Stimulated activated memory B cell treated with anti-CD40 and anti-IgM and Interleukin-4, amounts not matched to agents 10 μg/mL and 1 μg/mL and 100 μg/mL, for 72 hours (primary cell): ENCODE data around the gene WNT6.

Source experiments
- ATAC-seq: fragments of 150-1000 bp; cut with Tn5 transposase; 2 replicates; pipeline ENCODE4 v1.10.0; 2021
- H3K27ac Mint-ChIP-seq: one replicate; pipeline ENCODE4 v1.8.0; 2022; ENCODE audit warnings: mild to moderate bottlenecking, mixed read lengths
- H3K27me3 Mint-ChIP-seq: one replicate; pipeline ENCODE4 v1.8.0; 2022; ENCODE audit warnings: mixed read lengths
- H3K36me3 Mint-ChIP-seq: one replicate; pipeline ENCODE4 v1.8.0; 2022; ENCODE audit warnings: mixed read lengths
- H3K4me1 Mint-ChIP-seq: one replicate; pipeline ENCODE4 v1.8.0; 2022; ENCODE audit warnings: mixed read lengths
- H3K4me3 Mint-ChIP-seq: one replicate; pipeline ENCODE4 v1.8.0; 2022; ENCODE audit warnings: mild to moderate bottlenecking, moderate library complexity, mixed read lengths
- H3K9me3 Mint-ChIP-seq: one replicate; pipeline ENCODE4 v1.8.0; 2022; ENCODE audit warnings: mixed read lengths

The WNT6 gene

DNA sequence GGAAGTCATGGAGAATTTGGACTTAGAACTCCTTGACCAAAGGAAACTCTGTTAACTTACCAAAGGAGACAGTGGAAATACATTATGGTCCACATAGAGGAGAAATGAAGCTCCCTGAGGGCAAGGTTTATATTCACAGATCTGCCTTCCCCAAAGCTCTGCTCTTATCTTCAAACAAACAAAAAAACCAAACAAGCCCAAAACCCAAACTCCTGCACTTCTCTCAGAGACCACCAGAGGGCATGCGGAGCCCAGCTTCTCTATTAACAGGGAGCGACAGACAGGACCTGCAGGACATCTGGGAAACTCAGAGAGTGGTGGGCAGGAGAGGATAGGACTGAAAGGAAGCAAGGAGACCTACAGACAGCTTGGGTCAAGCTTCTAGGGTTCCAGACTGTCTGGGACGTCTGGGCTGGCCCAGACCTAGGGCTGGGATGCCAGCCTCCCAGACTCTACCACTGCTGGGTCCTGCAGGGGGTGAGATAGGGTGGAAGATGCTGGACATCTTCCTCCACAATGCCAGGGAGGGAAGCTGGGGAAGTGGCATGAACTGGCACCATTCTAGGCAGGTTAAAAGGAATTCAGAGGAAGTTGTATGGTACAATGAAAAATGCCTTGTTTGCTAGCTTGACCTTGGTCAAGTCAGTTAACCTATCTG lies 17.1 kb downstream of the WNT6 start:
- Mint-ChIP-seq H3K27me3 (peaks cover 28% of the 10 kb centered on the region), H3K9me3 (no peaks in the 10 kb centered on the region), H3K4me3 (no peak overlapping the region), H3K4me1 (peaks cover 53% of the 10 kb centered on the region), H3K27ac (no peak overlapping the region), H3K36me3 (no peaks in the 10 kb centered on the region)
- no peak for ATAC-seq

GRCh38 chr2:218877331-218877730 lies 17.7 kb downstream of the WNT6 start:
- H3K36me3 Mint-ChIP-seq: no peaks in the 10 kb centered on the region
- no peak overlapping the region for H3K4me3 Mint-ChIP-seq
- H3K27me3 Mint-ChIP-seq: peaks cover 21% of the 10 kb centered on the region
- peaks cover 53% of the 10 kb centered on the region for H3K4me1 Mint-ChIP-seq
- no peaks in the 10 kb centered on the region for H3K9me3 Mint-ChIP-seq
- no peak overlapping the region for H3K27ac Mint-ChIP-seq
- ATAC-seq: no peak

GRCh38 chr2:218877891-218878290 lies 18.3 kb downstream of the WNT6 start:
- H3K27ac Mint-ChIP-seq: no peak overlapping the region
- peaks cover 16% of the 10 kb centered on the region for H3K27me3 Mint-ChIP-seq

DNA sequence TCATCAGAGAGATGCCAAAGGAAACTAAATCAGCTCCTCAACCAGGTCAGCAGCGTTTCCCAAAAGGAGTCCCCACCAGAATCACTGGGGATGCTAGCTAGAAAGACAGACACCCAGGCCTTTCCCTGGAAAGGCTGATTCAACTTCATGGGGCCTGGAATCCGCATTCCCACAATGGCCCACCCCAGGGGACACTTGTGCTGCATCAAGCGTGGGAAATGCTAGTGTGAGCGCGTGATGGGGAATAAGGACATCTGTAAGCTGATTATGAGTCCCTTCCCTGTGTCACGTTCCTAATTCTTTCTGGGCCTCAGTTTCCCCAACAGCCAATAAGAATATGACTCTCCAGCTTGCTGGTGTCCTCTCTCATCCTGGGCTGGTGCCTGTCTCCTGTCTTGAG lies 18.9 kb downstream of the WNT6 start:
- Mint-ChIP-seq H3K27me3 (peaks cover 10% of the 10 kb centered on the region), H3K4me3 (no peak overlapping the region), H3K4me1 (peaks cover 52% of the 10 kb centered on the region), H3K9me3 (no peaks in the 10 kb centered on the region), H3K36me3 (no peaks in the 10 kb centered on the region), H3K27ac (no peak overlapping the region)
- no peak for ATAC-seq

More at GRCh38 chr2:218877891-218878290, 18.3 kb downstream of the WNT6 start:
- Mint-ChIP-seq H3K4me3 (no peak overlapping the region), H3K36me3 (no peaks in the 10 kb centered on the region), H3K4me1 (peaks cover 53% of the 10 kb centered on the region), H3K9me3 (no peaks in the 10 kb centered on the region)
- ATAC-seq: no peak

DNA sequence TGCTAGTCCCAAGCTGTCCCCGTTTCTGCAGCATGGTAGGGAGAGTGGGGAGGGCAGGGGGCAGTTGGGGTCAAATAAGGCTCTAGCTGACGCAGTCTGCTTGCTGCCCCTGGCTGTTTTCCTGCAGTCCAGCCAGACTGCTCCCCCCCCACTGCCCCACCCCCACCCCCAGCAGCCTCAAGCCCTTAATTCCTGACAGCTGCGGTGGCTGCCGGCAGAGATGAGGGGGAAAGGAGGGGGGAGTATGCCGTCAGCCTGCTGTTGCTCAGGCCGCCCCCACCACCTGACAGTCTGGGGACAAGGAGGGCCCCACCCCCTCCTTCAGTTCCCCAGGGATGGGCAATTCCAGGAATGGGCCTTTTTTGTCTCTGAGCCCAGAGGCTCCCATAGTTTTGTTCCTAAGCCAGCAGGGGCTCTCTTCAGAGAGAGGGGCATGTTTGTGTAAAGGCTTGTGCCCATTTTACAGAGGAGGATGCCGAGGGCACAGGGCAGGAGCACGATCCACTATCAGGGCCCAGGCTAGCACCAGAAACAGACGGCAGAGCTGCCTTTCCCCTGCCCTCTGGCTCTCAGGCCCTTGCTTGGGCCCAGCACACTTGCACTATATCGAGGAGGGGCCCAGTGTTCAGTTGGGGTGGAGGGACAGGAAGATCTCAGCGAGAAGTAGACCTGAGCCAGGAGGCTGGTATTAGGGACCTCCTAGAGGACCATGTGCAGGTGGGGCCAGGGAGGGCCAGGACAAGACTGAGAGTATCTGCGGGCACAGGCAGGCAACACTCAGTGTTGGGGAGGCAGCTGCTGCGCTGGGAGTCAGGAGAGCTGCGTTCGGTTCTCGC lies 19.5 kb downstream of the WNT6 start:
- Mint-ChIP-seq H3K36me3 (no peaks in the 10 kb centered on the region), H3K27me3 (peaks cover 5% of the 10 kb centered on the region), H3K4me1 (peaks cover 52% of the 10 kb centered on the region), H3K4me3 (peak overlapping the region; percentile 82), H3K27ac (peak overlapping the region; percentile 74), H3K9me3 (no peaks in the 10 kb centered on the region)
- no peak for ATAC-seq

DNA sequence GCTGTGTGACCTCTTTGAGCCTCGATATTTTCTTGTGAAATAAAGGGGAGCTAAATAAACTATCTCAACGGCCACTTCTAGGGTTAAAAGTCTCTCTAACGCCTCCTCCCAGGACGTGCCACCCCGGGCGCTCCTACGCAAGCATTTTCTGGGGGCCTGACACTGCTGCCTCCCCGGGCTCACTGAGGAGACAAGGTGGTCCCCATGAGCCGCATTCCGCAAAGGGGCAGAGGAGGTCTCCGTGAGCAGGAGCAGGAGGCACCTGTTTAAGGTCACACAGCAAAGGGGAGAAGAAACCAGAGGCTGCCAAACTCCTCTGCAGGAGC lies 20.1 kb downstream of the WNT6 start:
- ATAC-seq: no peak
- Mint-ChIP-seq H3K4me3 (peak overlapping the region; percentile 82), H3K27ac (peak overlapping the region; percentile 74)

DNA sequence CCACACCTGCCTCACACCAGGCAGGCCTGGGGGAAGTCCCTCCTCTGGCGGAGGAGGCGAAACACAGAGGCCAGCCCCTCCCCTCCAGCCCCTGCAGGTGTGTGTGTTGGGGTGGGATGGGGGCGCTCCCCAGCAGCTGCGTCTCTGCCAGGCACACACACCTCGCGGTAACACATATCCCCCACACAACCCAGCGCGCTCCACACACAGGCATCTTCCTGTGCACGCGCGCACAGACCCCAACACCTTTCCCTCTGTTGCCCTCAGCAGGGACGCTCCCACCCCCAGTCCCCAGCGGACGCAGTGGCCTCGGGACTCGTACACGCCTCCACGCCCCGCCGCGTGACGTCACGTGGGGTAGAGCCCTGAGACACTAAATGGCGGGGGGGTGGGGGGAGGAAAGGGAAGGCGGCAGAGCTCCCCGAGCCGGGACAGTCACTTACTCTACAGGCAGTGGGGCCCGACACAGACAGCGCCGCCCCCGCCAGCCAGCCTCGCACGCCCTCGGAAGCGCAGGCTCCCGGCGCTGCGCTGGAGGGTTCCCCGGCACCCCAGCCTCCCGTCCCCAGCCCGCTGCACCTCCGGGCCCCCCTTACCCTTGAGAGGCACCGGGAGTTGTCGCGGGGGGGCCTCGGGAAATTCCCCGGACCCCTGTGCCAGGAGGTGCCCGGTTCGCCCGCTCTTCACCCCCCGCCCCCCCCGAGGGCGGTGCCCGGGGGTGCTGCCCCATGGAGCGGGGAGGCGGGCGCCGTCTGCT lies 20.7 kb downstream of the WNT6 start, which contains the start of gene WNT10A:
TSS of gene WNT10A (plus strand) at position 751 of the 757 bp plus-strand sequence. CDS start 144 bp downstream, outside the sequence.
- Mint-ChIP-seq H3K4me1 (peaks cover 63% of the 10 kb centered on the region), H3K4me3 (peak within 1 kb of the TSS; percentile 83), H3K36me3 (no peaks in the 10 kb centered on the region), H3K27me3 (no peaks in the 10 kb centered on the region), H3K9me3 (no peaks in the 10 kb centered on the region), H3K27ac (peak within 1 kb of the TSS; percentile 74)
- ATAC-seq: peak; percentile 90

More for the DNA sequence above, 20.1 kb downstream of the WNT6 start:
- peaks cover 58% of the 10 kb centered on the region for H3K4me1 Mint-ChIP-seq
- H3K27me3 Mint-ChIP-seq: no peaks in the 10 kb centered on the region
- no peaks in the 10 kb centered on the region for H3K36me3 Mint-ChIP-seq
- no peaks in the 10 kb centered on the region for H3K9me3 Mint-ChIP-seq

DNA sequence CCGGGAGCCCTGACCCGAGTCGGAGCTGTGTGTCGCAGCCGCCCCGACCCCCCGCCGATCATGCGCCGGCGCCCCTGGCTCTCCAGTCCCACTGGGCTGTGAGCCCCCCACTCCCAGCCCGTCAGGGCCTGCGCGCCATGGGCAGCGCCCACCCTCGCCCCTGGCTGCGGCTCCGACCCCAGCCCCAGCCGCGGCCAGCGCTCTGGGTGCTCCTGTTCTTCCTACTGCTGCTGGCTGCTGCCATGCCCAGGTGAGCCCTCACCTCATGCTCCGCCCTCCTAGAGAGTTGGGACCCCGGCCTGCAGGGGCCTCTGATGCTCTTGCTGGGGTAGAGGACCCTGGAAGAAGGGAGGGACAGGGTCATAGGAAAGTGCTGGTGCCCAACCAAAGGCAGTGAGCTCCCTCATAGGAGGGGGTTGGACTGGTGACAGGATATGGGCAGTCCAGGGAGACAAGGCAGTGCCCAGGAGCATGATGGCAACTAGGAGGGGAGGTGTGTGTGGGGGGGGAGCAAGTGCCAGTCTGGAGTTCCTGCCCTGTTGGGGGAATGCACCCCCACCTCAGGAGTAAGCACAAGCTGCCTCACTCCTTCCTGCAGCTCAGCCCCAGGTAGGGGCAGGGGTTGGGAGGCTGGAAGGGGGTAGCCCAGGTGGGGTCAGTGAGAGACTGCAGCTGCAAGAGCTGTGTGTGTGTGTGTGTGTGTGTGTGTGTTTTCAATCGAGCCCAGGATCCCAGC lies 21.4 kb downstream of the WNT6 start:
- peak overlapping the region; percentile 83 for H3K4me3 Mint-ChIP-seq
- H3K27ac Mint-ChIP-seq: peak overlapping the region; percentile 74
- H3K9me3 Mint-ChIP-seq: no peaks in the 10 kb centered on the region
- peaks cover 71% of the 10 kb centered on the region for H3K4me1 Mint-ChIP-seq
- no peaks in the 10 kb centered on the region for H3K27me3 Mint-ChIP-seq
- no peaks in the 10 kb centered on the region for H3K36me3 Mint-ChIP-seq
- no peak for ATAC-seq

GRCh38 chr2:218881744-218882460 lies 22.3 kb downstream of the WNT6 start:
- H3K27me3 Mint-ChIP-seq: no peaks in the 10 kb centered on the region

DNA sequence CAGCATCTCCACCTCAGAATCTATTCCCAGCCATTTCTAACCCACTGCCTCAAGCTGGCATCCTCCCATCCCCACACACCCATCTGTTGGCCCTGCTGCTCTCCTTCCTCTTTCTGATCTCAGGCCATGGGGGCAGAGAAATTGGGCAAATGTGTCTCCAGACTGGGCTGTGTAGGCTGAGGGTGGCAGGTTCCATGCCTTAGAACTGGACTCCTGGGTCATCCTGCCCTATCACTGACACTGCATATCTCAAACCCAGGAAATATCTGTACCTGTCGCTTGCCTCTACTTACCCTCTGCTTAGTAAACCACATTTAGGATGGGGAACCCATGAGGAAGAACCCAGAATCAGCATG lies 22.8 kb downstream of the WNT6 start:
- Mint-ChIP-seq H3K27ac (peak overlapping the region; percentile 16), H3K4me3 (peak overlapping the region; percentile 6), H3K4me1 (peaks cover 73% of the 10 kb centered on the region), H3K27me3 (no peaks in the 10 kb centered on the region), H3K9me3 (no peaks in the 10 kb centered on the region), H3K36me3 (no peaks in the 10 kb centered on the region)
- ATAC-seq: no peak

More at GRCh38 chr2:218881744-218882460, 22.3 kb downstream of the WNT6 start:
- Mint-ChIP-seq H3K27ac (peak overlapping the region; percentile 16), H3K9me3 (no peaks in the 10 kb centered on the region), H3K4me1 (peaks cover 73% of the 10 kb centered on the region), H3K4me3 (peak overlapping the region; percentile 83), H3K36me3 (no peaks in the 10 kb centered on the region)
- ATAC-seq: no peak

- H3K4me3 Mint-ChIP-seq: no peak overlapping the region
- H3K9me3 Mint-ChIP-seq: no peaks in the 10 kb centered on the region
- H3K36me3 Mint-ChIP-seq: no peaks in the 10 kb centered on the region
- H3K4me1 Mint-ChIP-seq: peaks cover 73% of the 10 kb centered on the region
- peak overlapping the region; percentile 16 for H3K27ac Mint-ChIP-seq
- no peaks in the 10 kb centered on the region for H3K27me3 Mint-ChIP-seq
- ATAC-seq: no peak
Measured at GRCh38 chr2:218882866-218883366, 23.3 kb downstream of the WNT6 start.

DNA sequence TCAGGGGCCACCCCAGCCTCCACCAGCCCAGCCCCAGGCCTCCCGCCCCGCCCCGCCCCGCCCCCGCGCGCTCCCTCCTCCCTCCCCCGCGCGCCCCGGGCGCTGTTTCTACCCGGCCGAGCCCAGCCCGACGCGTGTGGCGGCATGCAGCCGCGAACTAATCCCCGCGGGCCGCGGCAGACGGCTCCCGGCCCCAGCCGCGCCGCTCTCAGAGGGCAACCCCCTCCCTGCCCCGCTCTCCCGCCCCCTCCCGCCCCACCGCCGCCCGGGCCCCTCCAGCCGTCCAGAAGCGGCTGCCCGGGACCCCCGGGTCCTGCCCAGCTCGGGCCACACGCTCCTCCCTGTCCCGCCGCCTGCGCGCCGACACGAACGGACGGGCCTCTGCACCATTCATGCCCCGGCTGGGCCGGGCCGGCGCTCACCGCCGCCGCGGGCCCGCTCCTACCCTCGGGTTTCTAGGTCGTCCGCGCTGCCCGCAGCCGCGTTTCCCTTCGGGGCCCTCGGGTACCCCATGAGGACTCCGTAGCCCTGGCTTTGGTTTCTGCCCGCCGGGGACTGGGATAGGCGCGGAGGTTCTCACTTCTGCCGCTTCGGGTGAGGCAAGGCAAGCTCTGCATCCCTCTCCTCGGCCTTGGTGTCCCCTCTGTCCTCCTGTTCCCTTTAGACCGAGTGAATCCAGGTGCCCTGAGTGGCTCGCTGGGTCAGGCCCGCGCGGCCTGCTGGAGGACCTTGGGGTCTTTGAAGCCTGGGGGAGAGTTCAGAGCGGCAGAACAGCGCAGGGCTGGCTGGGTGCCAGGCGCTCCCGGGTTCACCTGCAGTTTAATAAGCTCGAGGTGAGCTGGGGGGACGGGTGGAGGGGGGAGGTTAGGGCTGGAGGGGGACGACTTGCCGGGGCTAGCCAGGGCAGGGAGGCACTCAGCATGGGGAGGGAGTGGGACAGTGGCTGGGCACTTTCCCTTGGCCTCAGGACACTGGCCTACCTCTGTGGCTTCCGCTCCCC lies 24.2 kb downstream of the WNT6 start:
- H3K4me3 Mint-ChIP-seq: peak overlapping the region; percentile 49
- peak overlapping the region; percentile 28 for H3K27ac Mint-ChIP-seq

GRCh38 chr2:218884519-218884918 lies 24.9 kb downstream of the WNT6 start:
- H3K27me3 Mint-ChIP-seq: no peaks in the 10 kb centered on the region
- no peak for ATAC-seq
- no peaks in the 10 kb centered on the region for H3K9me3 Mint-ChIP-seq
- H3K27ac Mint-ChIP-seq: peak overlapping the region; percentile 28
- H3K36me3 Mint-ChIP-seq: no peaks in the 10 kb centered on the region
- H3K4me1 Mint-ChIP-seq: peaks cover 67% of the 10 kb centered on the region
- H3K4me3 Mint-ChIP-seq: peak overlapping the region; percentile 66

More for the DNA sequence above, 24.2 kb downstream of the WNT6 start:
- Mint-ChIP-seq H3K9me3 (no peaks in the 10 kb centered on the region), H3K27me3 (no peaks in the 10 kb centered on the region), H3K36me3 (no peaks in the 10 kb centered on the region), H3K4me1 (peaks cover 73% of the 10 kb centered on the region)
- ATAC-seq: peak; percentile 25
